Activated naive CD4-positive, alpha-beta T cell treated with anti-CD3 and anti-CD28 coated beads, Interleukin-2, amount 50 U/mL, for 24 hours (primary cell): ENCODE measurements around the gene FBXO38.
A peak's percentile ranks its signal among the peaks of the same experiment; 100 is the strongest.

Experiments used
- H3K27ac Mint-ChIP-seq: one replicate; pipeline ENCODE4 v1.8.0; 2021; ENCODE audit warnings: mild to moderate bottlenecking, mixed read lengths
- H3K27me3 Mint-ChIP-seq: one replicate; pipeline ENCODE4 v1.8.0; 2021; ENCODE audit warnings: mixed read lengths
- H3K36me3 Mint-ChIP-seq: one replicate; pipeline ENCODE4 v1.8.0; 2021; ENCODE audit warnings: mixed read lengths
- H3K4me1 Mint-ChIP-seq: one replicate; pipeline ENCODE4 v1.8.0; 2021; ENCODE audit warnings: mixed read lengths
- H3K4me3 Mint-ChIP-seq: one replicate; pipeline ENCODE4 v1.8.0; 2021; ENCODE audit warnings: mild to moderate bottlenecking, mixed read lengths
- H3K9me3 Mint-ChIP-seq: one replicate; pipeline ENCODE4 v1.8.0; 2021; ENCODE audit warnings: mixed read lengths

The FBXO38 gene

DNA sequence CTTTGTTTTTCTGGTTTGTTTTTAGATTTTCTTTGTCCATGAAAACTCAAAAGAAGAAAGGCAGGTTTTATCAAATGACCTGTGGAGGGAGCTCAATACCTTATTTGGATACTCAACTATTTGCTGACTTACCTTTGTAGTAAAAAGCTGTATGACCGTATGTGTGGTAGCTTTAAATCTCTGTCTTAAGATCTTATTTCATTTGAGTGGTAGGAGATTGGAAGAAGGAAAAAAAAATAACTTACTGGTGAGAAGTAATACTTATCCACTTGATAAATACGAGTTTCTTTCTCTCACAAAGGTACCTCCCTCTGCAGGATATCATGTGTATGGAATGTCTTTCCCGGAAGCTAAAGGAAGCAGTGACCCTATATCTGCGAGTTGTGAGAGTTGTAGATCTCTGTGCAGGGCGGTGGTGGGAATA is 15.0 kb downstream of the FBXO38 start:
- H3K36me3 Mint-ChIP-seq = peaks cover 23% of the 10 kb centered on the region
- H3K9me3 Mint-ChIP-seq = no peaks in the 10 kb centered on the region
- peaks cover 80% of the 10 kb centered on the region for H3K4me1 Mint-ChIP-seq
- peak overlapping the region; percentile 75 for H3K27ac Mint-ChIP-seq
- no peak overlapping the region for H3K4me3 Mint-ChIP-seq
- H3K27me3 Mint-ChIP-seq = no peaks in the 10 kb centered on the region

DNA sequence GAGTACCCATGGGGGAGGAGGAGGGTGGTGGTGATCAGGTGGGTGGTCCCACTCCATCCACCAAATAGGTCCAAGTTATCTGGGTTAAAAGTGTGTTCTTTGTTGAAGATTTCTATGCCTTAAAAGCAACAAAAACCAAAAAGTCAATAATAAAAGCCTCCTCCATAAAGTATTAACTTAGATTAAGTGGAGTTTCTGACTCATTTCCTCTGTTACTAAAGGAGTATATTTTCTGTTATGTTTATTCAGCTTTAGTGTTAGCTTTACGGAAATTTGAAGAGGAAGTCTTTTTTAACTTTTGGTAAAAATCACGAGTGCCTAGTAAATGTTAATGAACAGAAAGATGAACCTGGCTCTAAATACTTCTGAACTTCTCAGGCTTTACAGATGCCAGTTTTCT is 17.8 kb downstream of the FBXO38 start:
- Mint-ChIP-seq H3K4me1 (peaks cover 71% of the 10 kb centered on the region), H3K36me3 (peaks cover 33% of the 10 kb centered on the region), H3K9me3 (no peaks in the 10 kb centered on the region), H3K27me3 (no peaks in the 10 kb centered on the region), H3K4me3 (peak overlapping the region; percentile 52), H3K27ac (peak overlapping the region; percentile 94)

DNA sequence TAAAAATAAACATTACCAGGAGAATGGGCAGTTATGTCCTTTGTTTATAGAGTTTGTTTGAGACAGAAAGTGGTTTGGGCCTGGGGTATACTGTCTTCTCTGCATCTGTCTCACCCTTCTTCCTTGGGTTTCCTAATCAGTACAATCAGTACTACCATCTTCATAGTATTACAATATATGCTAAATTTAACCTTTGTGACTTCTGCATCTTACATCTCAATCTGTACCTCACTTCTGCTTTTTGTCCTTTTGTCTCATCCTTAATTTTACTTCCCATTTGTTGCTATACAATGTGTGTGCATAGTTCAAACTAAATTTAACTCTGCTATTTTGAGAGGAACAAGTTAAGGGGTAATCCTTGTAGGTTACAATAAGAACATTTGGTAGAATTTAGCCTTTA is 19.6 kb downstream of the FBXO38 start:
- H3K4me3 Mint-ChIP-seq = no peak overlapping the region
- H3K27ac Mint-ChIP-seq = peak overlapping the region; percentile 62
- H3K27me3 Mint-ChIP-seq = no peaks in the 10 kb centered on the region
- H3K4me1 Mint-ChIP-seq = peaks cover 58% of the 10 kb centered on the region
- no peaks in the 10 kb centered on the region for H3K9me3 Mint-ChIP-seq
- H3K36me3 Mint-ChIP-seq = peaks cover 33% of the 10 kb centered on the region

DNA sequence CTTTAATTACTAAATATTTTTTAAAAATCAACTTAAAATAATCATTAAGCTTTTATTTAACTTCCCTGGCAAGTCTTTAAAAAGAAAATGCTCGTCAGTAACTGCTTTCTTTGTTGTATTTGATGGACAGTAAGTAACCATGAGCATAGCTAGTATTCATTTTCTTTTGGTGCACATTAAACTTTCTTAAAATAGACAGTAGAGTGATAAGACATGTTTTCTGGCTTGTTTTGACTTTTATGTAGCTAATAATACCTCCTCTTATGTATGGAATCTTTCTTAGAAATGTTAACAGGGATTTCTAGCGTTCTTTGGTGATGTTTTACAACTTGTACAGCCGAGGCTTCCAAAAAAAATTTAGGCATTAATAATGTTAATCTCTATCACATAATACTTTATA is 22.6 kb downstream of the FBXO38 start:
- H3K9me3 Mint-ChIP-seq = no peaks in the 10 kb centered on the region
- H3K4me1 Mint-ChIP-seq = peaks cover 35% of the 10 kb centered on the region
- no peaks in the 10 kb centered on the region for H3K27me3 Mint-ChIP-seq
- no peak overlapping the region for H3K4me3 Mint-ChIP-seq
- peaks cover 30% of the 10 kb centered on the region for H3K36me3 Mint-ChIP-seq
- H3K27ac Mint-ChIP-seq = no peak overlapping the region

DNA sequence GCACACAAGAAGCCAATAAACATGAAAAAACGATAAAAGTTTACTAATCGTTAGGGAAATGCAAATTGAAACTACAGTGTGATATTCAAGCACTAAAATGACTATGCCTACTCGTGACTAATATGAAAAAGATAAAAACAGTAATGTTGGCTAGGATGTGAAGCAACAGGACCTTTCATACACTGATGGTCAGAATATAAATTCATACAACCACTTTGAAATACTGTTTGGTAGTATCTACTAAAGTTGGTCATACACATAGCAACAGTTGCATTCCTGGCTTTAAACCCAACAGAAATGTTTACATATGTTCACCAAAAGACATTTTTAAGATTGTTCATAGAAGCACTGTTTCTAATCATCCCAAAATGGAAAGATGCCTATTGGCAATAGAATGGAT is 24.3 kb downstream of the FBXO38 start:
- Mint-ChIP-seq H3K27me3 (no peaks in the 10 kb centered on the region), H3K9me3 (no peaks in the 10 kb centered on the region), H3K4me3 (no peak overlapping the region), H3K27ac (no peak overlapping the region), H3K36me3 (peaks cover 31% of the 10 kb centered on the region), H3K4me1 (peaks cover 19% of the 10 kb centered on the region)

DNA sequence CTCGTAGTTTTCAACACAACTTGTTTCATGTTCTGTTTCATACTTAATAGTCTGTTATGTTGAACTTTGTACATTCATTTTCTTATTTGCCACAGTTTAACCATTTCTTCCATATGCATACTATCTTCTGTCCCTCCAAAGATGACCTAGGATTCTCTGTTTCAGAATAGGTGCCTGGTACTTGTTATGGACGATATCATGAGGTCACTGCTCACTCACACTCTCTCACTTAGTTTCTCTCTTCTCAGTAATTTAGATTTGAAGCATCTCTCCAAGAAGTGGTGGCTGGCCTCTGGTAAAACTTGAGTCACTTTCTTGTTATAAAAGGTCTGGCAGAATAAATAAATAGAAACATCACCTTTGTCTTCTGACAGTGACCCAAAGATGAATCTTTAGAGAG is 28.4 kb downstream of the FBXO38 start:
- no peaks in the 10 kb centered on the region for H3K27me3 Mint-ChIP-seq

DNA sequence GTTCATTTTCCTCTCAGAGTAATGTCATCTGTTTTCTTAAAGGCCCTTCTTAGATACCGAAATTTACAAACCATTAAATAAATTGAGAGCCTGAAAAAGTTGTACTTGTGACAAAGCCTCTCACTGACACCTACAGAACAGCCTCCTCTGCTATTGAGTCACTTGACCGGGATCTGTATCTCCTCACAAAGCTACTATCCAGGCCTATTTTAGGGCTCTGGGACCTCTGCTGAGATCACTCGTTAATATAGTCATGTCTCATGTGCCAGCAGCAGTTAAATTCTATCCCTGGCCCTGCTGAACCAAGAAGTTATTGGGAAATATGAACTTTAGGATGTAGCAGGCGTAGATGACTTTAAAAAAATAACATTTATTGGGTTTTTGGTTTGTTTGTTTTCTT is 31.1 kb downstream of the FBXO38 start:
- H3K27me3 Mint-ChIP-seq = no peaks in the 10 kb centered on the region
- peaks cover 32% of the 10 kb centered on the region for H3K36me3 Mint-ChIP-seq
- H3K27ac Mint-ChIP-seq = peak overlapping the region; percentile 3
- no peaks in the 10 kb centered on the region for H3K9me3 Mint-ChIP-seq
- no peak overlapping the region for H3K4me3 Mint-ChIP-seq
- H3K4me1 Mint-ChIP-seq = peaks cover 5% of the 10 kb centered on the region

More for the DNA sequence above, 28.4 kb downstream of the FBXO38 start:
- Mint-ChIP-seq H3K36me3 (peaks cover 28% of the 10 kb centered on the region), H3K4me1 (peaks cover 9% of the 10 kb centered on the region), H3K9me3 (no peaks in the 10 kb centered on the region), H3K27ac (no peak overlapping the region), H3K4me3 (no peak overlapping the region)

DNA sequence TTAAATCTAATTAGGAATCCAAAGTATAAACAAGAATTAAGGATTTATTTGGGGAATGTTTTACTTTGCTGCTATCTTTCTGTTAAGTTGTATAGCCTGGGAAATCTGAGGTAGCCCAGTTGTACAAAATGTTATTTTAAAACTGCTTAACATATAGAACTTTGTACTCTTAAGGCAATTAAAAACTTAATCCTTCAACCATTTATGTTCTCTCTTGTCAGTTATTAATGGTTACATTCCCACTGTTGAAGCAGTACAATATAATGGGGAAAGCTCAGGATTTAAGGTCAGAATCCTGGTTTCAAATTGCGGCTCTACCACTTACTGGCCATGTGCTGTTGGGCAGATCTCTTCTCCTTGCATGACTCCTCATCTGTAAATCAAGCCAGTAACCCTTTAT is 32.7 kb downstream of the FBXO38 start:
- Mint-ChIP-seq H3K27me3 (no peaks in the 10 kb centered on the region), H3K36me3 (peaks cover 24% of the 10 kb centered on the region), H3K27ac (no peak overlapping the region), H3K4me1 (peaks cover 5% of the 10 kb centered on the region), H3K9me3 (no peaks in the 10 kb centered on the region), H3K4me3 (no peak overlapping the region)

DNA sequence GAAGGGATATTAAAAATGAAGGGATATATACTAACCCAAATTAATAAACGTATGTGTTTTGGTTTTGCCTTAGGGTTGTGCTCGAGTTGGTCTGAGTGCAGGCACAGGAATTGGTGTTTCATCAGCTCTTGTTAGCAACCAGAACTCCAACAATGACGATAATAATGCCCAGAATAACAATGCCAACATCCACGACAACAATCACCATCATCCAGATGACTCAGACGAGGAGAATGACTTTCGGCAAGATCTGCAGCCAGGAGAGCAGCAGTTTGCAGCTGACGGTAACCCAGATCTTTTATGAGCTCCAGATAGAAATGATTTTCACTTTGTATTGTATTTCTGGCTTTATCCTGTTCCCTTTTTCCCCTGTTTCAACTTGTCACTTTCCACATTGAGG is 33.2 kb downstream of the FBXO38 start:
- Mint-ChIP-seq H3K9me3 (no peaks in the 10 kb centered on the region), H3K36me3 (peaks cover 28% of the 10 kb centered on the region), H3K27ac (no peak overlapping the region), H3K4me1 (peaks cover 9% of the 10 kb centered on the region), H3K4me3 (no peak overlapping the region), H3K27me3 (no peaks in the 10 kb centered on the region)

DNA sequence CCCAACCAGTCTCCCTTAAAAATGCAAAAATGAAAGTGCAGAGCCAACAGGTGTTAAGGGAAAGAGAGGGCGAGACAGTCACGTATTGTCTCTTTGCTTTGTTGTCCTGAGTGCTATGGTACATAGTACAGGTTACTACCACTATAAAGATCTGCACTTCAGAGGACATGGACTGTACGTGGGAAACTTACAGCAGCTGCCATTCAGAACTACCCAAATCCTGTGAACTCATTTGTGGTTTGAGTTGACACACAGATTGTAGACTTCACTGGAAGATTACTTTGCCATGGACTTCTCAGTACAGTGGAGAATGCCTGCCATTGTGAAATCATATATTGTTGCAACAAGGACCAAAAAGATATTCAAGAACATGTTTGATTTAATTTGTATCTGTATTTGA is 34.8 kb downstream of the FBXO38 start:
- Mint-ChIP-seq H3K4me1 (peaks cover 16% of the 10 kb centered on the region), H3K36me3 (peaks cover 31% of the 10 kb centered on the region), H3K27ac (no peak overlapping the region)

DNA sequence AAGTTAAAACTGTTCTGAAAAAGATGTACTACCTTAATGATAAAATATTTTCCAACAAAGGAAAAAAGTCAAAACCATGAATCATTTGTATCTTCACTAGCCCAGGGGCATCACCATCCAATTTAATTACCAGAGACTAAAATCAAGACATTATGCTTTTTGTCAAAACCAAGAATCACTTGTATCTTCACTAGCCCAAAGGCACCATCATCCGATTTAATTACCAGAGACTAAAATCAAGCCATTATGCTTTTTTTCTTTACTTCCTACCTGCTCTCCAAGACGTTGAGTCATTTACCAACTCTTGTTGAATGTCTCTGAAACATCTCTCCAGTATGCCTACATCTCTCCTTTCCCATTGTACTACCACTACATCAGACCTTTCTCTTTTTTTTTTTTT is 37.9 kb downstream of the FBXO38 start:
- no peaks in the 10 kb centered on the region for H3K9me3 Mint-ChIP-seq
- H3K4me3 Mint-ChIP-seq = no peak overlapping the region
- H3K36me3 Mint-ChIP-seq = peaks cover 29% of the 10 kb centered on the region
- H3K27ac Mint-ChIP-seq = peak overlapping the region; percentile 56
- peaks cover 19% of the 10 kb centered on the region for H3K4me1 Mint-ChIP-seq
- no peaks in the 10 kb centered on the region for H3K27me3 Mint-ChIP-seq

More for the DNA sequence above, 34.8 kb downstream of the FBXO38 start:
- H3K9me3 Mint-ChIP-seq = no peaks in the 10 kb centered on the region
- no peak overlapping the region for H3K4me3 Mint-ChIP-seq
- H3K27me3 Mint-ChIP-seq = no peaks in the 10 kb centered on the region

DNA sequence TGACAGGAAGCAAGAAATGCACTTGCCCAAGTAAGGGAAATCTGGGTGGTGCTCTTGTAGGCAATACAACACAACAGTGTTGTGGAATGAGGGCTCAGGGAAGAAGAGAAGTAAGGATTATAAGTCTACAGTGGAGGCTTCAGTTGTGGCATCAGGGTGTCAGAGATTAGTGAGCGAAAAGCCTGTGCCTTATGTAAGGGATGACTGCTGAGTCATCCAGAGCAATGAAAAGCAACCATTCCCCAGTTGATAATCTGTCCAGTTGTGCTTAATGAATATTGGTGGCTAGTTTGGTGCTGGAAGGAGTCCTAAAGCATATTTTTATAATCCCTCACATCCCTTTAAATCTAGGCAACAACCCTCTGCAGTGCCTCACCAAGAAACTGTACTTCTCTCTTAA is 42.0 kb downstream of the FBXO38 start:
- Mint-ChIP-seq H3K27ac (peak overlapping the region; percentile 38), H3K36me3 (peaks cover 25% of the 10 kb centered on the region), H3K4me3 (no peak overlapping the region), H3K9me3 (no peaks in the 10 kb centered on the region), H3K27me3 (no peaks in the 10 kb centered on the region), H3K4me1 (peaks cover 30% of the 10 kb centered on the region)

DNA sequence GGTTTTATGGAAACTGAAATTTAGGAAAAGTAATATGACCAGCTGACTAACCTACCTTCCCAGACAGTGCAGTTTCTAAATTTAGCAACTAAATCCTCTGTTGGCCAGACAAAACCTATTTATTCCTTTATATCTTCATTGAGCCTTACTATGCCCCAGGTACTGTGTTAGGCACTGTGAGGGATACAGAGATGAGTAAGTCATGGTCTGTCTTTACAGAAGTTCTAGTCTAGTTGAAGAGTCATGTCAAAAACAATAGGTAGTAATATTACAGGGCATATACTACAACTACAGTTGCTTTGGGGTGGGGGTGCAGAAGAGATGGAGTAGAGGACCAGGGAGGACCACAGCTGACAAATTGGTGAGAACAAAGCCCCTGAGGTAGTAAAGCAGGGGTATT is 42.8 kb downstream of the FBXO38 start:
- Mint-ChIP-seq H3K4me3 (no peak overlapping the region), H3K4me1 (peaks cover 30% of the 10 kb centered on the region), H3K27ac (no peak overlapping the region), H3K9me3 (no peaks in the 10 kb centered on the region), H3K27me3 (no peaks in the 10 kb centered on the region), H3K36me3 (peaks cover 25% of the 10 kb centered on the region)

DNA sequence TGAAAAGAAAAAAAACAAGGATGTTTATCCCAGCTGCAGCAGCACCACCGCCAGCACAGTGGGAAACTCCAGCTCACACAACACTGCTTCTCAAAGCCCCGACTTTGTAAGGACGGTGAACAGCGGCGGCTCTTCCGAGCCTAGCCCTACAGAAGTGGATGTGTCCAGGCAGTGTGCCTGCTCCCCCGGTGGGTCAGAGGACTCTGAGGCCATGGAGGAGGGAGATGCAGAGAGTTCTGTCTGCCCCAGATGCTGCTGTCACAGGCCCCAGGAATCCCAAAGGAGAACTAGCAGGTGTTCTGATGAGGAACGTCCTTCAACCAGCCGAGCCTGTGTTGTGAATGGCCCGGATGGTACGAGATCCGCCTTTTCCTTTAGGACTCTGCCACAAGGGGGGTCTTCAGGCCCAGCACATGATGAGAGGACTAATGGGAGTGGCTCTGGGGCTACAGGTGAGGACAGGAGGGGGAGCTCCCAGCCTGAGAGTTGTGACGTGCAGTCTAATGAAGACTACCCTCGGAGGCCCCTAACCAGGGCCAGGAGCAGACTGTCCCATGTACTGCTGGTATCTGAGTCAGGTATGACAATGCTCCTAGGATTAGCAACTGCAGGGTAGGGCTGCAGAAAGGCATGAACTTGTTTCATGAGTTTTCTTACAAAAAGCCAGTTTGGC is 43.7 kb downstream of the FBXO38 start:
- Mint-ChIP-seq H3K4me1 (peaks cover 23% of the 10 kb centered on the region), H3K4me3 (no peak overlapping the region), H3K36me3 (peaks cover 17% of the 10 kb centered on the region), H3K9me3 (no peaks in the 10 kb centered on the region), H3K27ac (peak overlapping the region; percentile 31), H3K27me3 (no peaks in the 10 kb centered on the region)

DNA sequence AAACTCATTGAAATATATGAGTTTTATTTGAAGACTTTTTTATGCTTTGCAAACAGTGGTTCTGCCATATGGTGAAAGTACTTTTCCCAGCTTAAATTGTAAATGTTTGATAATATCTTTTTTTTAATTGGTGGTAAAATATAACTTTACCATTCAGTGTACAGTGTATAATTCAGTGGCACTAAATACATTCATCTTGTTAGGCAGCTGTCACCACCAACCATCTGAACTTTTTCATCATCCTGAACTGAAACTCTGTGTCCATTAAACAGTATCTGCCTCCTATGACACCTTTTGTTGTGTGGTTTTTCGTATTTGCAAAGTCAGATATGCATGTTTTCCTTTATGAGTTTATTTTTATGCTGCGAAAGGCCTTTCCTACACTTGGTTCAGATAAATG is 45.1 kb downstream of the FBXO38 start:
- no peaks in the 10 kb centered on the region for H3K27me3 Mint-ChIP-seq
- H3K27ac Mint-ChIP-seq = peak overlapping the region; percentile 30
- H3K9me3 Mint-ChIP-seq = no peaks in the 10 kb centered on the region
- H3K4me3 Mint-ChIP-seq = no peak overlapping the region
- H3K4me1 Mint-ChIP-seq = peaks cover 19% of the 10 kb centered on the region
- peaks cover 14% of the 10 kb centered on the region for H3K36me3 Mint-ChIP-seq

DNA sequence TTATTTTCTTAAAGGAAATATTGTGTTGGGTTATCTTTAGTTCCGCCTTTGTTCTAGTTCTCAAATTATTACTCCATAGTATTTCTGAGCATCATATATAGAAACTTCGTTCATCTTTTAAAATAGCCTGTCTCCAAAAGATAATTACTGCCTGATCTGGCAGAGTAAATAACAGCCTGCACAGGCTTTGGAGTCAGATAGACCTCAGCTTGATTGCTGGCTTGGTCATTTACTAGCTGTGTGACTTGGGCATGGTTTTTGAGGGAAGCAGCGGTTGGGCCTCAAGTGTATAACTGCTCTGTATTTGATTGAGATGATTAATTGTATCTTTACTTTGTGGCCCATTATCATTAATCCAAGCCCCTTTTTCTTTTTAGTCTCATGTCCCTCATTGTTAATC is 50.1 kb downstream of the FBXO38 start:
- Mint-ChIP-seq H3K9me3 (no peaks in the 10 kb centered on the region), H3K4me3 (no peak overlapping the region), H3K27ac (no peak overlapping the region), H3K4me1 (peaks cover 14% of the 10 kb centered on the region), H3K36me3 (peaks cover 11% of the 10 kb centered on the region), H3K27me3 (no peaks in the 10 kb centered on the region)

DNA sequence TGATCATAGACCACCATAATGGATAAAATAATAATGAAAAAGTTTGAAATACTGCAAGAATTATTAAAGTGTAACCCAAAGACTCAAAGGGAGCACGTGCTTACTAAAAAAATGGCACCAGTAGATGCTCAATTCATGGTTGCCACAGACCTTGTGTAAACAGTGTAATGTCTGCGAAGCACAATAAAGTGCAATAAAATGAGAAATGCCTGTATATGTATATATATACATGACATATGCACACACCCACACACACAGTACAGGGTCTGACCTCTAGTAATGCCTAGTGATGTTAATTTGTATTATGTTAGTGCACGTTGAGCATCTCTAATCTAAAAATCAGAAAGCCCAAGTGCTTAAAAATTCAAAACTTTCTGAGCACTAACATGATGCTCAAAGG is 52.3 kb downstream of the FBXO38 start:
- Mint-ChIP-seq H3K4me1 (peaks cover 7% of the 10 kb centered on the region), H3K36me3 (peaks cover 12% of the 10 kb centered on the region), H3K4me3 (no peak overlapping the region)

More for the DNA sequence above, 52.3 kb downstream of the FBXO38 start:
- Mint-ChIP-seq H3K27me3 (no peaks in the 10 kb centered on the region), H3K9me3 (no peaks in the 10 kb centered on the region), H3K27ac (no peak overlapping the region)
